ENCODE measurements around the gene KRTAP2-3.
"Not testable (repeated sequence)": the region's sequence is repeated elsewhere in the genome, so short reads cannot be mapped to it uniquely, and the experiment has no call there.

KRTAP2-3 gene

GRCh38 chr17:41054025-41054424, 5.9 kb downstream of the KRTAP2-3 start:
- no peak overlapping the region for H3K27ac ChIP-seq (ENCODE audit: low read depth, low read length, severe bottlenecking)
- no peaks in the 10 kb centered on the region for H3K36me3 ChIP-seq (ENCODE audit: control insufficient read depth, insufficient read depth, low read length)
- H3K4me1 ChIP-seq (ENCODE audit: control insufficient read depth, insufficient read depth, low read length, poor library complexity, severe bottlenecking), result peaks cover 5% of the 10 kb centered on the region
- H3K4me3 ChIP-seq (ENCODE audit: extremely low read depth, insufficient read depth, low read length, poor library complexity, severe bottlenecking), result no peak overlapping the region
- WGBS, 2 experiments (ENCODE audit: insufficient coverage in 2 of 2), result 84 to 86% methylated on average over 4 of the region's 4 CpGs
- peaks cover 17% of the 10 kb centered on the region for H3K9me3 ChIP-seq (ENCODE audit: control insufficient read depth, low read length)

- Histone ChIP-seq H3K4me3 (ENCODE audit: extremely low read depth, insufficient read depth, low read length, poor library complexity, severe bottlenecking) (no peak overlapping the region), H3K36me3 (ENCODE audit: control insufficient read depth, insufficient read depth, low read length) (no peaks in the 10 kb centered on the region), H3K27ac (ENCODE audit: low read depth, low read length, severe bottlenecking) (no peak overlapping the region), H3K9me3 (ENCODE audit: control insufficient read depth, low read length) (peaks cover 17% of the 10 kb centered on the region), H3K4me1 (ENCODE audit: control insufficient read depth, insufficient read depth, low read length, poor library complexity, severe bottlenecking) (peaks cover 8% of the 10 kb centered on the region)
Observed at GRCh38 chr17:41052566-41052965, 7.3 kb downstream of the KRTAP2-3 start.

- Histone ChIP-seq H3K9me3 (ENCODE audit: control insufficient read depth, low read length) (peaks cover 5% of the 10 kb centered on the region), H3K4me3 (ENCODE audit: extremely low read depth, insufficient read depth, low read length, poor library complexity, severe bottlenecking) (no peak overlapping the region), H3K27ac (ENCODE audit: low read depth, low read length, severe bottlenecking) (peak overlapping the region; percentile 70), H3K36me3 (ENCODE audit: control insufficient read depth, insufficient read depth, low read length) (no peaks in the 10 kb centered on the region), H3K4me1 (ENCODE audit: control insufficient read depth, insufficient read depth, low read length, poor library complexity, severe bottlenecking) (peaks cover 8% of the 10 kb centered on the region)
- WGBS, 2 experiments (ENCODE audit: insufficient coverage in 2 of 2), result 81 to 88% methylated on average over 2 of the region's 2 CpGs
Observed at GRCh38 chr17:41049110-41049509, 10.8 kb downstream of the KRTAP2-3 start.

- H3K4me1 ChIP-seq (ENCODE audit: control insufficient read depth, insufficient read depth, low read length, poor library complexity, severe bottlenecking), result peaks cover 8% of the 10 kb centered on the region
- H3K27ac ChIP-seq (ENCODE audit: low read depth, low read length, severe bottlenecking), result peak overlapping the region; percentile 70
- H3K36me3 ChIP-seq (ENCODE audit: control insufficient read depth, insufficient read depth, low read length), result no peaks in the 10 kb centered on the region
- no peak overlapping the region for H3K4me3 ChIP-seq (ENCODE audit: extremely low read depth, insufficient read depth, low read length, poor library complexity, severe bottlenecking)
- WGBS, 2 experiments (ENCODE audit: insufficient coverage in 2 of 2), result 72 to 75% methylated on average over 2 to 4 of the region's 7 CpGs
- H3K9me3 ChIP-seq (ENCODE audit: control insufficient read depth, low read length), result peaks cover 4% of the 10 kb centered on the region
Observed at GRCh38 chr17:41048441-41048840, 11.5 kb downstream of the KRTAP2-3 start.

- H3K4me1 ChIP-seq (ENCODE audit: control insufficient read depth, insufficient read depth, low read length, poor library complexity, severe bottlenecking); H3K27ac ChIP-seq (ENCODE audit: low read depth, low read length, severe bottlenecking); H3K9me3 ChIP-seq (ENCODE audit: control insufficient read depth, low read length); H3K4me3 ChIP-seq (ENCODE audit: extremely low read depth, insufficient read depth, low read length, poor library complexity, severe bottlenecking); H3K36me3 ChIP-seq (ENCODE audit: control insufficient read depth, insufficient read depth, low read length): not testable (repeated sequence)
- 70 to 95% methylated on average over 4 of the region's 33 CpGs for WGBS, 2 experiments (ENCODE audit: insufficient coverage in 2 of 2)
Observed at GRCh38 chr17:41046735-41047465, 13.0 kb downstream of the KRTAP2-3 start, which contains the start of gene KRTAP2-1. Gene KRTAP2-1, minus strand, starts transcription at chr17:41047316. Its CDS starts 49 bp downstream, at chr17:41047267.

GRCh38 chr17:41042953-41043352, 17.0 kb downstream of the KRTAP2-3 start:
- Histone ChIP-seq H3K9me3 (ENCODE audit: control insufficient read depth, low read length) (no peaks in the 10 kb centered on the region), H3K27ac (ENCODE audit: low read depth, low read length, severe bottlenecking) (no peak overlapping the region), H3K36me3 (ENCODE audit: control insufficient read depth, insufficient read depth, low read length) (no peaks in the 10 kb centered on the region), H3K4me1 (ENCODE audit: control insufficient read depth, insufficient read depth, low read length, poor library complexity, severe bottlenecking) (no peaks in the 10 kb centered on the region), H3K4me3 (ENCODE audit: extremely low read depth, insufficient read depth, low read length, poor library complexity, severe bottlenecking) (no peak overlapping the region)
- WGBS, 2 experiments (ENCODE audit: insufficient coverage in 2 of 2), result no CpG with 5 or more reads among the region's 1 CpG

GRCh38 chr17:41040783-41041571, 18.9 kb downstream of the KRTAP2-3 start, which contains the start of gene KRTAP1-1:
Gene KRTAP1-1, minus strand, starts transcription at chr17:41041450. Its CDS starts 53 bp downstream, at chr17:41041397.
- H3K4me3 ChIP-seq (ENCODE audit: extremely low read depth, insufficient read depth, low read length, poor library complexity, severe bottlenecking); H3K27ac ChIP-seq (ENCODE audit: low read depth, low read length, severe bottlenecking); H3K36me3 ChIP-seq (ENCODE audit: control insufficient read depth, insufficient read depth, low read length); H3K4me1 ChIP-seq (ENCODE audit: control insufficient read depth, insufficient read depth, low read length, poor library complexity, severe bottlenecking); H3K9me3 ChIP-seq (ENCODE audit: control insufficient read depth, low read length): not testable (repeated sequence)
- WGBS, 2 experiments (ENCODE audit: insufficient coverage in 2 of 2), result 88 to 93% methylated on average over 7 to 8 of the region's 14 CpGs

- no peaks in the 10 kb centered on the region for H3K36me3 ChIP-seq (ENCODE audit: control insufficient read depth, insufficient read depth, low read length)
- H3K9me3 ChIP-seq (ENCODE audit: control insufficient read depth, low read length), result no peaks in the 10 kb centered on the region
- H3K4me1 ChIP-seq (ENCODE audit: control insufficient read depth, insufficient read depth, low read length, poor library complexity, severe bottlenecking), result no peaks in the 10 kb centered on the region
- H3K4me3 ChIP-seq (ENCODE audit: extremely low read depth, insufficient read depth, low read length, poor library complexity, severe bottlenecking), result no peak overlapping the region
- 50 to 63% methylated on average over 1 of the region's 2 CpGs for WGBS, 2 experiments (ENCODE audit: insufficient coverage in 2 of 2)
- H3K27ac ChIP-seq (ENCODE audit: low read depth, low read length, severe bottlenecking), result no peak overlapping the region
Observed at GRCh38 chr17:41037853-41038350, 22.0 kb downstream of the KRTAP2-3 start.

GRCh38 chr17:41034346-41034935, 25.5 kb downstream of the KRTAP2-3 start, which contains the start of gene KRTAP1-3:
Gene KRTAP1-3, minus strand, starts transcription at chr17:41034874. Its CDS starts 53 bp downstream, at chr17:41034821.
- not testable (repeated sequence) for H3K27ac ChIP-seq (ENCODE audit: low read depth, low read length, severe bottlenecking); H3K36me3 ChIP-seq (ENCODE audit: control insufficient read depth, insufficient read depth, low read length); H3K4me3 ChIP-seq (ENCODE audit: extremely low read depth, insufficient read depth, low read length, poor library complexity, severe bottlenecking); H3K4me1 ChIP-seq (ENCODE audit: control insufficient read depth, insufficient read depth, low read length, poor library complexity, severe bottlenecking); H3K9me3 ChIP-seq (ENCODE audit: control insufficient read depth, low read length)
- WGBS, 2 experiments (ENCODE audit: insufficient coverage in 2 of 2), result 91 to 95% methylated on average over 6 of the region's 10 CpGs

- no peaks in the 10 kb centered on the region for H3K4me1 ChIP-seq (ENCODE audit: control insufficient read depth, insufficient read depth, low read length, poor library complexity, severe bottlenecking)
- H3K4me3 ChIP-seq (ENCODE audit: extremely low read depth, insufficient read depth, low read length, poor library complexity, severe bottlenecking), result no peak within 1 kb of the TSS
- WGBS, 2 experiments (ENCODE audit: insufficient coverage in 2 of 2), result 90 to 94% methylated on average over 10 to 12 of the region's 12 CpGs
- no peaks in the 10 kb centered on the region for H3K36me3 ChIP-seq (ENCODE audit: control insufficient read depth, insufficient read depth, low read length)
- H3K27ac ChIP-seq (ENCODE audit: low read depth, low read length, severe bottlenecking), result no peak within 1 kb of the TSS
- H3K9me3 ChIP-seq (ENCODE audit: control insufficient read depth, low read length), result no peaks in the 10 kb centered on the region
Observed at GRCh38 chr17:41029633-41030245, 30.2 kb downstream of the KRTAP2-3 start, which contains the start of gene KRTAP1-4. Gene KRTAP1-4, minus strand, starts transcription at chr17:41030195. Its CDS starts 117 bp downstream, at chr17:41030078.
